Stimulated activated CD4-positive, alpha-beta T cell treated with anti-CD3 and anti-CD28 coated beads, Interleukin-2, amount 100 ng/mL, for 24 hours (primary cell): Measurements from ENCODE around the gene STARD3.
A peak's percentile ranks its signal among the peaks of the same experiment; 100 is the strongest.

Experiments used
- DNase-seq, 2 donors: peaks; one replicate each; pipeline ENCODE4 v3.0.0-alpha.2; 2020

STARD3 gene

GRCh38 chr17:39604911-39605491 is 31.9 kb upstream of the STARD3 start:
- DNase-seq = peak in 1 of 2 donors; percentile 17

GRCh38 chr17:39605492-39606433 is 31.2 kb upstream of the STARD3 start:
- DNase-seq = peak in 1 of 2 donors; percentile 15

GRCh38 chr17:39606434-39607056 is 30.4 kb upstream of the STARD3 start:
- DNase-seq = no peak

- DNase-seq = no peak
These were observed 29.7 kb upstream of the STARD3 start for GRCh38 chr17:39607057-39607850.

GRCh38 chr17:39607851-39608130 is 29.2 kb upstream of the STARD3 start, which contains the start of gene NEUROD2:
Gene NEUROD2, minus strand, starts transcription at chr17:39607920. Its CDS starts 1,321 bp downstream, at chr17:39606599.
- DNase-seq = no peak

- DNase-seq = no peak
These were observed 28.6 kb upstream of the STARD3 start for GRCh38 chr17:39608142-39608981.

GRCh38 chr17:39609416-39610025 is 27.4 kb upstream of the STARD3 start:
- DNase-seq = no peak

GRCh38 chr17:39611401-39612112 is 25.4 kb upstream of the STARD3 start:
- no peak for DNase-seq

GRCh38 chr17:39612291-39612894 is 24.6 kb upstream of the STARD3 start:
- no peak for DNase-seq

GRCh38 chr17:39612935-39613464 is 23.9 kb upstream of the STARD3 start:
- no peak for DNase-seq

- DNase-seq = no peak
These were observed 22.3 kb upstream of the STARD3 start for GRCh38 chr17:39614545-39615157.

- DNase-seq = no peak
These were observed 21.5 kb upstream of the STARD3 start for GRCh38 chr17:39615434-39615833.

- no peak for DNase-seq
These were observed 19.9 kb upstream of the STARD3 start for GRCh38 chr17:39617100-39617445.

GRCh38 chr17:39617446-39618245 is 19.3 kb upstream of the STARD3 start:
- DNase-seq = peak; percentile 66 to 67

- DNase-seq = no peak
These were observed 18.6 kb upstream of the STARD3 start for GRCh38 chr17:39618246-39618913.

- no peak for DNase-seq
These were observed 17.8 kb upstream of the STARD3 start for GRCh38 chr17:39618956-39619785.

GRCh38 chr17:39619786-39620101 is 17.2 kb upstream of the STARD3 start:
- DNase-seq = no peak
